RWPE2 (cell line): ENCODE results near the gene HIVEP2.

Experiments used
- ATAC-seq: fragments of 200-7000 bp; cut with Tn5 transposase; 3 replicates; pipeline ENCODE4 v1.9.1; 2021; ENCODE audit warnings: low read depth
- DNase-seq: peaks from one replicate; pipeline ENCODE4 v3.0.0-alpha.2; 2020; ENCODE audit warnings: low spot score
- H3K27ac ChIP-seq: fragments of 450-650 bp; 2 replicates; pipeline ENCODE4 v1.5.1; 2017; ENCODE audit warnings: mild to moderate bottlenecking; ENCODE audit not compliant: poor library complexity, severe bottlenecking
- H3K27me3 ChIP-seq: fragments of 250-450 bp; sonication (Bioruptor Pico); 2 replicates; pipeline ENCODE4 v1.5.1; 2021; ENCODE audit warnings: mild to moderate bottlenecking, moderate library complexity; ENCODE audit not compliant: insufficient read depth, poor library complexity, severe bottlenecking
- H3K36me3 ChIP-seq: fragments of 250-450 bp; sonication (Bioruptor Pico); 2 replicates; pipeline ENCODE4 v1.5.1; 2020; ENCODE audit warnings: low read depth, mild to moderate bottlenecking, moderate library complexity
- H3K4me1 ChIP-seq: fragments of 250-450 bp; sonication (Bioruptor Pico); 2 replicates; pipeline ENCODE4 v1.5.1; 2021; ENCODE audit warnings: mild to moderate bottlenecking, moderate library complexity; ENCODE audit not compliant: insufficient read depth, poor library complexity, severe bottlenecking
- H3K4me3 ChIP-seq: fragments of 250-450 bp; sonication (Bioruptor Pico); 2 replicates; pipeline ENCODE4 v1.5.1; 2021; ENCODE audit warnings: mild to moderate bottlenecking, moderate library complexity; ENCODE audit not compliant: severe bottlenecking
- H3K9me3 ChIP-seq: fragments of 250-450 bp; sonication (Bioruptor Pico); 2 replicates; pipeline ENCODE4 v1.5.1; 2021; ENCODE audit warnings: mild to moderate bottlenecking, moderate library complexity; ENCODE audit not compliant: severe bottlenecking
- CTCF ChIP-seq: fragments of 450-650 bp; IDR thresholded peaks from one replicate; pipeline ENCODE4 v1.5.1; 2017; ENCODE audit warnings: mild to moderate bottlenecking, moderate library complexity; ENCODE audit not compliant: poor library complexity, severe bottlenecking

Gene HIVEP2

DNA sequence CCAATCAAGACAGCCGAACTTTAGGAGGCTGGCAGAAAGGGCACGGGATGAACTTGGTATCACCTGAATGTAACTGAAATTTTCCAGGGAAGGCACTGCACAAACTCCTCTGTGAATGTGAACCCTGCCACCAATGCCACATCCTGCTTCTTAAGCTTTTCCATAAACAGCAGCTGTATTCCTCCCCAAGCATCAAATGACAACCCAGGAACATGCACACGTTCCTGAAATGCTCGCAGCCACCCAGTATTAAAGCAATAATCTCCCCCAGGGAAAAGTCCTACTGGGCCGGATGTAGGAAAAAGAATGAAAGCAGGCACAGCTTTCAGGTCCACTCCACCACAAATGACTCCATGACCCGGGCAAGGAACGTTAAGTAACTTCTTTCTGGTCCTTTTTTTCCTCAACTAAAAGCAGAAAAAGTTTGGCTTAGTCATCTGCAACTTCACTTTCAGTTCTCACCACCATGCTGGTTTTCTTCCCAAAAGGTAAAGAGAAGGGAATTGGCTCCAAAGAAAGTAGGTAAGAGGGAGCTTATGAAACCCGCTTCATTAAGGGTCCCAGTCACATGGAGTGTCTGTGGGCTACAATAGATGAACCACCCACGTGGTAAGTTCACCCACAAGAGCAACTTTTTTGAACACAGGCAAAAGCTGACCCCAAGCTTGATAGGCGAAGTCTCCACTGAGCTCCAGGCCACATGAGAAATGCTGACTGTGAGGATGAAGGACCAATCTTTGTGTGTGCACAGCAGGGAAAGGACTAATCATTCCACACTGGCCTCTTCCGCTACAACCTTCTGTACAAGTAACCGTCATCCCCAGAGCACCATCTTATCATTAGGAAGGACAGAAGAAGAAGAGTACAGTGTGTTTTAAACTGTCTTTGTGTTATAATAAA, 90.1 kb downstream of the HIVEP2 start:
- no peaks in the 10 kb centered on the region for H3K36me3 ChIP-seq
- DNase-seq: no peak
- TF ChIP-seq CTCF: no peak
- H3K9me3 ChIP-seq: no peaks in the 10 kb centered on the region
- no peak for ATAC-seq
- peaks cover 26% of the 10 kb centered on the region for H3K4me1 ChIP-seq
- no peaks in the 10 kb centered on the region for H3K27me3 ChIP-seq
- no peak overlapping the region for H3K4me3 ChIP-seq
- H3K27ac ChIP-seq: no peak overlapping the region

DNA sequence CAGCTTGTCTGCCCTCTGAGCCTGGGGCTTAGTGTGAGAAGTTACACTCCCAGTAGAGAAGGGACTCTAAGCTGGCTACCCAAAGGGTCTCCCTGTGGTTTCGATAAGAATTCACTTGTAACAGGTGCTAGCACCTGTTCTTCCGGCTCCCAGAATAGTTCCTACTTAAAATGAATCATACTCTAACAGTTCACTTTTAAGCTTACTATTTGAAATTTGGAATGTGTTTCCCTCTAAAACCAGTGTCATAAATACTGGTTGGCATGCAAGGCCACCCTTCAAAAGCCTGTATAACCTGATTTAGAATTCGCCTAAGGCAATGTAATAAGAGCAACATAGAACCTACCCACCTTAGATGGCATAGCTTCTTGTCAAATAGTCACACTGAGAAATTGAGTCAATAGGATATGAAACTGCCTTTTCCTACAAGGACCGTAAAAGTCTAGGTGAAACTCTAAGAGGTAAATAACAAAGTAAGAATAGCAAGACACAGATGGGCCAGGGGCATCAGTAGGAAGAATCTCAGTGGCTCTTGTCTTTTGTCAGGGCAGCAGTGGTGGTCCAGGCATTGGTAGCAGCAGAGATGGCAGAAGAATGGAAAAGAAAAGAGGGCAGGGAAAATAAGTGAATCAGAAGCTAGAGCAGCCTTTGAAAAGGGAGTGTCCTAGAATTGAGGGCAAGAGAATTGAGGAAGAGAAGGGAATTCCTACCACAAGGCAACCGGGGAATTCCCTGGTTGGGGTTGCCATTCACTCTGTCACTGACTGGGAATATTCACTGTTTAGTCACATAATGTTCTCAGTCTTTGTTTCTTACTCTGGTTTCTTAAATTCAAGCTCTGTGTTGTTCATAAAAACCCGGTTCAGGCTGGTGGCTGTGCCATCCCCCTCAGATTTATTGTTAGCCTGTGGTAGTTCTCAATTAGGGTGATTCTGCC, 91.5 kb downstream of the HIVEP2 start:
- H3K36me3 ChIP-seq: no peaks in the 10 kb centered on the region
- H3K27me3 ChIP-seq: no peaks in the 10 kb centered on the region
- no peak for TF ChIP-seq CTCF
- peaks cover 26% of the 10 kb centered on the region for H3K4me1 ChIP-seq
- no peak for DNase-seq
- ATAC-seq: no peak
- H3K4me3 ChIP-seq: no peak overlapping the region
- H3K27ac ChIP-seq: no peak overlapping the region
- no peaks in the 10 kb centered on the region for H3K9me3 ChIP-seq

DNA sequence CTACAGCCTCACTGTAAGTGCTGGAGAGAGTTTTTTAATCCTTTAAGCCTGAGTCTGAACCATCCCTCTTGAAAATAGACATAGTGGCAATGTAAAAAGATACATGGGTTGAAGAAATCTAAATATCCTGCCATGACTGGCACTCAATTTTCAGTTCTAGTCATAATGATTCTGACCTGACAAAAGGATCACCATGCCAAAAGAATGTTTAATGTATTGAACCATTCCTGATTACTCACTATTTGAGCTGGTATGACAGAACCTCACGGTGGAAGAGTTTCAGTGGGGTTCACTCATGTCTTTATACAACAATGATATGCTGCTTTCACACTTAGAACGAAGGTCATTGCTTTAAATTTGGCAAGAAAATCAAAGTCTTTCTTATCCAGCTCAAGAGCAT, 93.4 kb downstream of the HIVEP2 start:
- H3K4me3 ChIP-seq: no peak overlapping the region
- H3K4me1 ChIP-seq: peaks cover 42% of the 10 kb centered on the region
- no peaks in the 10 kb centered on the region for H3K27me3 ChIP-seq
- no peak for TF ChIP-seq CTCF
- peak; percentile 63 for ATAC-seq
- H3K9me3 ChIP-seq: no peaks in the 10 kb centered on the region
- peak overlapping the region; percentile 25 for H3K27ac ChIP-seq
- H3K36me3 ChIP-seq: no peaks in the 10 kb centered on the region
- no peak for DNase-seq

- no peak for DNase-seq
- no peaks in the 10 kb centered on the region for H3K9me3 ChIP-seq
- peak overlapping the region; percentile 25 for H3K27ac ChIP-seq
- no peak overlapping the region for H3K4me3 ChIP-seq
- TF ChIP-seq CTCF: no peak
- H3K4me1 ChIP-seq: peaks cover 50% of the 10 kb centered on the region
- H3K36me3 ChIP-seq: no peaks in the 10 kb centered on the region
- no peaks in the 10 kb centered on the region for H3K27me3 ChIP-seq
- peak; percentile 33; the same call in 1 of the 3 replicates for ATAC-seq
Measured at GRCh38 chr6:142850679-142851423, 94.1 kb downstream of the HIVEP2 start.
